Measurements from ENCODE around the gene SNTB2.

SNTB2 gene

GRCh38 chr16:69182730-69183416 lies 4.1 kb upstream of the SNTB2 start:
- DNase-seq: no peak

- DNase-seq: peak; percentile 34
Observed at GRCh38 chr16:69187446-69188235, 677 bp downstream of the SNTB2 start.

- DNase-seq: peak; percentile 19
Observed at GRCh38 chr16:69188236-69188549, 1.2 kb downstream of the SNTB2 start.

DNA sequence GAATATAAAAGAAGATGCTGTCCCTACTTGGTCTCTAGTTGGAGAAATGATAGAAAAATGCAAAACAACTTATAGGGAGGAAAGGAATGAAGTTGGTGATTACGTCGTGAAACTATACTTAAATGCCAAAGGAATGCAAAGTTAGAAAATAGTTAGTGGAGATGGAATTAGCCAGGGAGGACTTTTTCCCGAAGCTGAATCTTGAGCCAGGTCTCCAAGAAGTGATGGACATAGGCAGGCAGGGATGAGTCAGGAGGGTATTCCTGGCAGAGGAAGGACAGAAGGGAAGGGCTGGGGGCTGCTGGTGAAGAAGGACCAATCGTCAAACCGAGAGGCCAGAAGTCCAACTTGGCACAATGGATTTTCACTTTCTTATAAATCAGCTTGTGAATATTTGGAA lies 1.8 kb downstream of the SNTB2 start:
- DNase-seq: no peak

DNA sequence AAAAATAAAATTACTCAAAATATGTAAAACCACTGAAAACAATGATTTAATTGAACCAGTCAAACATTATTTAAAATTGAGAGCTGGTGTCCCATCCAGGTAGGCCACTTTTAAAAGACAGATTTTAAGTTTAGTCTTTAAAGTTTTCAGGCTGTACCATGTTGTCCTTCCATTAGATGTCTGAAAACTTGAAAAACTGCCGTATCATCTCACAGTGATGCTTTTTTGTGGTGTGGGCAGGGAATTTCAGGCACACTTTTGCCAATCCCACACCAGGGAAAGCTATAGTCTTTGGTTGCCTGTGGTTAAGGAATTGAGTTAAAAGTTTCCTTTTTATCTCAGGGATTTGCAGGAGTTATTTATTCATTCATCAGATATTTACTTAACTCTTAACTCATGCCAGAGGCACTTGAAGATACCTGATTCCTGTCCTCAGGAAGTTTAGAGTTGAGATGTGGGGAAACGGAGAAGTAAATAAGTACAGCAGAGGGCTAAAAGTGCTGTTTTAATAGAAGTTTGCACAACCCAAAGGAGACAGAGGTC lies 3.2 kb downstream of the SNTB2 start:
- DNase-seq: no peak

DNA sequence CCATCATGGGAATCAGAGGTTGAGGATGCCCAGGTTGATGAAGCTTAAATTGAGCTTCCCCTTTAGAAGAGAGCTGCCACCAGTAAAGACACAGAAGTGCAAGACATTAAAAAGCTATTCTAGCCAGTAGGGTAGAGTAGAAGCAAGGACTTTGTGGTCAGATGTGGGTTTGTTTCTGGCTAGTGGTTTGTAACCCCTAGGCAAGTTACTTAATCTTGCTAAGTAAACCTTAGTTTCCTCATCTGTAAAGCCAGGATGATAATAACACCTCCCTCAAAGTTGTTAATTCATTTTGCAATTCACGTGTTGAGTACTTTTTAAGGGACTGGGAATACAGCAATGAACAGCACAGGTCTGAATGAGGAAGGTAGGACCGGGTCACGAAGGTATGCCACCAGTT lies 3.6 kb downstream of the SNTB2 start:
- no peak for DNase-seq

DNA sequence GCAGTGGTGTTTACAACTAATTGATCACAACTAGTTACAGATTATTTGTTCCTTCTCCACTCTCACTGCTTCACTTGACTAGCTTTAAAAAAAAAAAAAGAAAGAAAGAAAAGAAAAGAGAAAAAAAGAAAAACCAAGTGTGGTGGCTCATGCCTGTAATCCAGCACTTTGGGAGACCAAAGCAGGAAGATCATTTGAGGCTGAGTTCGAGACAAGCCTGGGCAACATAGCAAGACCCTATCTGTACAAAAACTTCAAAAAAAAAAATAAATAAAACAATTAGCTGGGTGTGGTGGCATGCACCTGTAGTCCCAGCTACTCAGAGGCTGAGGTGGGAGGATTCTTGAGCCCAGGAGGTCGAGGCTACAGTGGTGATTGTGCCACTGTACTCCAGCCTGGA lies 4.2 kb downstream of the SNTB2 start:
- no peak for DNase-seq

GRCh38 chr16:69193855-69194254 lies 6.9 kb downstream of the SNTB2 start:
- DNase-seq: no peak

GRCh38 chr16:69194488-69194887 lies 7.5 kb downstream of the SNTB2 start:
- DNase-seq: no peak

GRCh38 chr16:69195369-69196029 lies 8.5 kb downstream of the SNTB2 start:
- DNase-seq: no peak

- DNase-seq: no peak
Observed at GRCh38 chr16:69197573-69197972, 10.6 kb downstream of the SNTB2 start.

DNA sequence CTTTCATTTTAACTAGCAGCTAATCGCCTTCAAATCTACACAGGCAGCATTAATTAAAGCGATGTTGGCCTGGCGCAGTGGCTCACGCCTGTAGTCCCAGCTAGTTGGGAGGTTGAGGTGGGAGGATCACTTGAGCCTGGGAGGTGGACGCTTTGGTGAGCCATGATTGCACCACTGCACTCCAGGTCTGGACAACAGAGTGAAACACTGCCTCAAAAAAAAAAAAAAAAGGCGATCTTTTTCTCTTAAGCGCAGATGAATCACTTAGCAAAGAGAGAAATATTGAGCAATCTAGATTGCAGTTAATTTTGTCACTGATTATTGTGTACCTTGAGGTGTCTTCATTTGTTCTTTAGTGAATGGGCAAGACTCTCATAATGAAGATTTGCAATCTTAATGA lies 12.4 kb downstream of the SNTB2 start:
- DNase-seq: no peak

GRCh38 chr16:69201291-69201690 lies 14.3 kb downstream of the SNTB2 start:
- DNase-seq: no peak

DNA sequence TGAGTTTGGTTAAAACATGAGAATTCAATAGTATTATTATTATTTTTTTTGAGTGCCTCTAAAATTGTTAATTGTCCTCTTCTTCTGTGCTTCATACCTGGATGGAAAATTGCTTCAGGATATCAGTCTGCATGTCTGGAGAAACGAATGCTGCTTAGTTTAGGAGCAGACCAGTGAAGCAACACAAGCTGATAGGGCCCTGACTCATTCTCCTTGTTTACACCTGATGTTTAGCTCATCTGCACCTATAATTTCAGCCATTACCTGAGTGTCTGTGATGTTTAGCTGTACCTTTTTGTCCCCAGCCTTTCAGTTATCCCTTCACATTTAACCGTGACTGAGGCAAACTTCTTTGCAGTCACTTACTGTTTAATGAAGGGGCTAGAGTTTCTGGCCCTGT lies 14.8 kb downstream of the SNTB2 start:
- DNase-seq: no peak

DNA sequence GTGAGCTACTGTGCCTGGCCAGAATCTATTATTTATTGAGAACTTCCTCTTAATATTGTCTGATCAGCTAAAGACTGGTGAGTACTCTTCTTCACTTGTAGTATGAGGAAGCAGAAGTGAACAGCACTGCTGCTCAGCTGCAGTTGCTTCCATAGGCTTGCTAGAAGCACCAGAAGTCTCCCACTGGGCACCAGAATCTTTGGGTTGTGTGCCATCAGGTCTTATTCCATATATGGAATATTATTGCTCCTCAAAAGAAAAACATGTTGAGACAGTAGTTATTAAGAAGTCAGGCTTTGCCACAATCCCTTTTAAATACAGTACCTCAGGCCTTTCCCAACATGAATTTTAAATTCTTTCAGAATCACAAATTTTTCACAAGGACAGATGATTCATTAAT lies 17.2 kb downstream of the SNTB2 start:
- no peak for DNase-seq

- no peak for DNase-seq
Observed at GRCh38 chr16:69209735-69210134, 22.8 kb downstream of the SNTB2 start.

DNA sequence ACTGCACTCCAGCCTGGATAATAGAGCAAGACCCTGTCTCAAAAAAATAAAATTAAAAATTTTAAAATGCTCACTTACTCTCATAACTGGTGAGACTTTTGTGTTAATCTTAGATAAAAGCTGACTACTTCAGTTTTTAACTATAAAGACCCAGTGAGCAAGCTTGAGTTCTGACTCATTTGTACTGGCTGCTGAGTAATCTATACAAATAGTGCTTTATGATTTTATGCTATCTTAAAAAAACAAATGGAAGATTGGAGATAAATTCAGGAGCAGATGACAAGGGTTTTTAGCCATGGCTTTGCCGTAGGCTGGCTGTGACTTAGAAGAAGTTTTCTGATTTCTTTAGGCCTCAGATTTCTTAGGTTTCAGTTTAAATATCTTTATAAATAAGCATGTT lies 30.5 kb downstream of the SNTB2 start:
- no peak for DNase-seq

GRCh38 chr16:69219279-69219678 lies 32.3 kb downstream of the SNTB2 start:
- DNase-seq: no peak

DNA sequence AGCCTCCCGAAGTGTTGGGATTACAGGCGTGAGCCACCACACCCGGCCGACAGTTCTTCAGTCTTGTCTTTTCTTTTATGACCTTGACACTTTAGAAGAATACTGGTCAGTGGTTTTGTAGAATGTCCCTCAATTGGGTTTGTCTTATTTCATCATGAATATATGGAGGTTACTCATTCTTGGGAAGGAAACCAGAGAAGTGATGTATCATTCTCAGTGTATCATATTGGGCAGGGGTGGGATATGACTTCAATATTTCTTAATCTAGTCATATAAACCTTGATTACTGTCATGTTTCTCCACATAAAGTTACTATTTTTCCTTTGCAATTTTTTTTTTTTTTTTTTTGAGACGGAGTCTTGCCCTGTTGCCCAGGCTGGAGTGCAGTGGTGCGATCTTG lies 36.9 kb downstream of the SNTB2 start:
- no peak for DNase-seq

DNA sequence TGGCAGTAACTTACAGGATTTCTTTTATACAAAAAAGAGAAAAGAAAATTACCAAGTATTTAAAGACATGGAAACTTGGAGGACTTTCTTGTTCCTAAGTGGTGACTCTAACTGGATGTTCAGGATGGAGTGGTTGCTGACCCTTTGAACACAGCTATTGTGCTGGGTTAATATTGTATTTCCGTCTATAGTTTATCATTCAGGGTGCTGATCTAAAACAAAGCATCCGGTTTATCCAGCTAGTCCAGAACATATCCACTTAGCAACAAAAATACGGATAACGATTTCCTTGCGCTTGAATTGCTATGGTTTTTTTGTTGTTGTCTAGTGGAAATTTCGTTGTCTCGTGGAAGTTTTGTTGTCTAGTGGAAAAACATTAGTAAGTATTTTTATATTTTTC lies 38.2 kb downstream of the SNTB2 start:
- DNase-seq: no peak

GRCh38 chr16:69233124-69233523 lies 46.2 kb downstream of the SNTB2 start:
- DNase-seq: no peak

GRCh38 chr16:69234460-69234859 lies 47.5 kb downstream of the SNTB2 start:
- DNase-seq: no peak

- DNase-seq: no peak
Observed at GRCh38 chr16:69236319-69236718, 49.4 kb downstream of the SNTB2 start.

DNA sequence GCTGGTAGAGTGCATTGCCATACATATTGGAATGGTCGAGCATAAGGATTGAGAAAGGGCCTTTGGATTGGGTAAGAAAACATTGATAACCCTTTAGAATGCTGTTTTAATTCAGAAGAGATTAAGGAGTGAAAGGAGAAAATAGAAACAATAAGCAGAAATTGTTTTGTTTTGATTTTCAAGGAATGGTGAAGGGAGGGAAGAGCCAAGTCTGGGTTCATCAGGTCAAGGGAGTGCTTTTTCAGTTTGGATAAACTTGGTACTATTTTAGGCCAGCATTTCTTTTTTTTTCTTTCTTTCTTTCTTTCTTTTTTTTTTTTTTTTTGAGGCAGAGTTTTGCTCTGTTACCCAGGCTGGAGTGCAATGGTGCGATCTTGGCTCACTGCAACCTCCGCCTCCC lies 50.3 kb downstream of the SNTB2 start:
- DNase-seq: no peak
